GM12865 (cell line): Measurements from ENCODE around the gene TM4SF5.

Experiments
- DNase-seq: peaks from one replicate; pipeline ENCODE4 v3.0.0; 2010; ENCODE audit warnings: low read depth
- H3K4me3 ChIP-seq: 2 replicates; pipeline ENCODE4 v1.5.1; 2011; ENCODE audit warnings: mild to moderate bottlenecking, low read depth, low read length, control low read depth
- CTCF ChIP-seq: IDR thresholded peaks from 2 replicates; pipeline ENCODE4 v1.5.1; 2011; ENCODE audit warnings: low read length, control low read depth, low read depth, inconsistent platforms; ENCODE audit not compliant: insufficient read depth; ENCODE audit errors: missing control alignments

Gene TM4SF5

GRCh38 chr17:4771519-4772234 is at the start of gene TM4SF5:
Gene TM4SF5, plus strand, starts transcription at chr17:4771886. Its CDS starts 37 bp downstream, at chr17:4771923.
- no peak for TF ChIP-seq CTCF
- no peak for DNase-seq
- no peak within 1 kb of the TSS for H3K4me3 ChIP-seq

- no peak for TF ChIP-seq CTCF
- no peak for DNase-seq
- H3K4me3 ChIP-seq = no peak overlapping the region
Observed at GRCh38 chr17:4722678-4723240, 48.9 kb upstream of the TM4SF5 start.

- TF ChIP-seq CTCF = no peak
- no peak for DNase-seq
- H3K4me3 ChIP-seq = no peak overlapping the region
Observed at GRCh38 chr17:4724650-4725049, 47.0 kb upstream of the TM4SF5 start.

- H3K4me3 ChIP-seq = no peak overlapping the region
- no peak for DNase-seq
- TF ChIP-seq CTCF = no peak
Observed at GRCh38 chr17:4725646-4726310, 45.9 kb upstream of the TM4SF5 start.

- no peak for TF ChIP-seq CTCF
- peak; percentile 66 for DNase-seq
Observed at GRCh38 chr17:4728124-4728523, 43.6 kb upstream of the TM4SF5 start.

GRCh38 chr17:4733073-4733531 is 38.6 kb upstream of the TM4SF5 start:
- no peak overlapping the region for H3K4me3 ChIP-seq
- peak; percentile 82 for DNase-seq
- peak; percentile 53 for TF ChIP-seq CTCF

More at GRCh38 chr17:4728124-4728523, 43.6 kb upstream of the TM4SF5 start:
- no peak overlapping the region for H3K4me3 ChIP-seq
